ENCODE measurements around the gene MT1G. TPM values are rescaled to one million over a fixed set of nuclear protein-coding genes. Genes with fewer than 3 reads are reported as not detected.
"Not testable (repeated sequence)": the region's sequence is repeated elsewhere in the genome, so short reads cannot be mapped to it uniquely, and the experiment has no call there.

The MT1G gene
- total and polyA plus RNA-seq, 4 donors: 152 to 9,444 (median 3,398) TPM

GRCh38 chr16:56675685-56676210 is 7.9 kb upstream of the MT1G start:
- Histone ChIP-seq H3K9ac (ENCODE audit: low read depth in 1 of 2, low read length in 2 of 2) (no peak overlapping the region), H3K36me3 (ENCODE audit: control insufficient read depth in 4 of 4, insufficient read depth in 3 of 4, low read depth in 1 of 4, low read length in 3 of 4) (no peaks in the 10 kb centered on the region), H3K27me3 (ENCODE audit: control insufficient read depth in 4 of 4, insufficient read depth in 4 of 4, low read length in 3 of 4) (no peaks in the 10 kb centered on the region), H3K4me1 (ENCODE audit: control insufficient read depth in 4 of 4, insufficient read depth in 4 of 4, low read length in 3 of 4) (peaks cover 0 to 7% (median 2%) of the 10 kb centered on the region in 4 donors), H3K4me3 (ENCODE audit: low read depth in 1 of 3, low read length in 3 of 3) (peak overlapping the region in 2 of 3 donors; percentile 15 to 17), H3K9me3 (ENCODE audit: control insufficient read depth in 4 of 4, low read length in 3 of 4) (no peaks in the 10 kb centered on the region), H3K27ac (ENCODE audit: low read depth in 1 of 2, low read length in 2 of 2) (no peak overlapping the region)
- DNase-seq (ENCODE audit: low spot score): no peak
- TF ChIP-seq HNF4G (IDR thresholded peaks at IDR 0.05): no peak
- no peak for TF ChIP-seq ATF3 (IDR thresholded peaks at IDR 0.05)
- TF ChIP-seq NR2F2 (IDR thresholded peaks at IDR 0.05): no peak
- no peak for TF ChIP-seq ZBTB33 (IDR thresholded peaks at IDR 0.05)
- no peak for TF ChIP-seq FOXA1 (IDR thresholded peaks at IDR 0.05)
- no peak for TF ChIP-seq EGR1 (IDR thresholded peaks at IDR 0.05; ENCODE audit: low read depth in 2 of 2)
- TF ChIP-seq TAF1 (conservative IDR thresholded peaks at IDR 0.05): no peak
- no peak for TF ChIP-seq MAX (IDR thresholded peaks at IDR 0.05)
- TF ChIP-seq REST (IDR thresholded peaks at IDR 0.05): no peak
- no peak for TF ChIP-seq FOXA2 (IDR thresholded peaks at IDR 0.05)
- WGBS: 27% methylated on average over 32 of the region's 32 CpGs

- not testable (repeated sequence) for H3K27me3 ChIP-seq (ENCODE audit: control insufficient read depth in 4 of 4, insufficient read depth in 4 of 4, low read length in 3 of 4); H3K4me3 ChIP-seq (ENCODE audit: low read depth in 1 of 3, low read length in 3 of 3); H3K9ac ChIP-seq (ENCODE audit: low read depth in 1 of 2, low read length in 2 of 2); H3K27ac ChIP-seq (ENCODE audit: low read depth in 1 of 2, low read length in 2 of 2); H3K36me3 ChIP-seq (ENCODE audit: control insufficient read depth in 4 of 4, insufficient read depth in 3 of 4, low read depth in 1 of 4, low read length in 3 of 4); H3K9me3 ChIP-seq (ENCODE audit: control insufficient read depth in 4 of 4, low read length in 3 of 4); DNase-seq (ENCODE audit: low spot score); H3K4me1 ChIP-seq (ENCODE audit: control insufficient read depth in 4 of 4, insufficient read depth in 4 of 4, low read length in 3 of 4)
- 94% methylated on average over 6 of the region's 6 CpGs for WGBS
These were observed 6.7 kb upstream of the MT1G start for GRCh38 chr16:56674570-56674969.

- Histone ChIP-seq H3K4me1 (ENCODE audit: control insufficient read depth in 4 of 4, insufficient read depth in 4 of 4, low read length in 3 of 4) (peaks cover 0 to 9% (median 6%) of the 10 kb centered on the region in 4 donors), H3K27me3 (ENCODE audit: control insufficient read depth in 4 of 4, insufficient read depth in 4 of 4, low read length in 3 of 4) (no peaks in the 10 kb centered on the region), H3K36me3 (ENCODE audit: control insufficient read depth in 4 of 4, insufficient read depth in 3 of 4, low read depth in 1 of 4, low read length in 3 of 4) (no peaks in the 10 kb centered on the region), H3K9ac (ENCODE audit: low read depth in 1 of 2, low read length in 2 of 2) (no peak overlapping the region), H3K27ac (ENCODE audit: low read depth in 1 of 2, low read length in 2 of 2) (no peak overlapping the region), H3K4me3 (ENCODE audit: low read depth in 1 of 3, low read length in 3 of 3) (no peak overlapping the region), H3K9me3 (ENCODE audit: control insufficient read depth in 4 of 4, low read length in 3 of 4) (no peaks in the 10 kb centered on the region)
- no peak for DNase-seq (ENCODE audit: low spot score)
- 32% methylated on average over 12 of the region's 12 CpGs for WGBS
- no peak for TF ChIP-seq REST (IDR thresholded peaks at IDR 0.05)
- no peak for TF ChIP-seq HNF4G (IDR thresholded peaks at IDR 0.05)
- no peak for TF ChIP-seq MAX (IDR thresholded peaks at IDR 0.05)
- TF ChIP-seq TAF1 (conservative IDR thresholded peaks at IDR 0.05): no peak
- no peak for TF ChIP-seq YY1 (IDR thresholded peaks at IDR 0.05)
- TF ChIP-seq FOXA2 (IDR thresholded peaks at IDR 0.05): no peak
- TF ChIP-seq EGR1 (IDR thresholded peaks at IDR 0.05; ENCODE audit: low read depth in 2 of 2): no peak
- no peak for TF ChIP-seq GABPA (IDR thresholded peaks at IDR 0.05 in 1 of 2, conservative IDR thresholded peaks at IDR 0.05 in 1 of 2)
- TF ChIP-seq ATF3 (IDR thresholded peaks at IDR 0.05): no peak
- TF ChIP-seq NR2F2 (IDR thresholded peaks at IDR 0.05): no peak
- no peak for TF ChIP-seq SP1 (IDR thresholded peaks at IDR 0.05)
- TF ChIP-seq ZBTB33 (IDR thresholded peaks at IDR 0.05): no peak
These were observed 6.1 kb upstream of the MT1G start for GRCh38 chr16:56673921-56674320.

Data from liver (tissue), 9 donors.